ENCODE measurements around the gene C16orf96.

C16orf96 gene

DNA sequence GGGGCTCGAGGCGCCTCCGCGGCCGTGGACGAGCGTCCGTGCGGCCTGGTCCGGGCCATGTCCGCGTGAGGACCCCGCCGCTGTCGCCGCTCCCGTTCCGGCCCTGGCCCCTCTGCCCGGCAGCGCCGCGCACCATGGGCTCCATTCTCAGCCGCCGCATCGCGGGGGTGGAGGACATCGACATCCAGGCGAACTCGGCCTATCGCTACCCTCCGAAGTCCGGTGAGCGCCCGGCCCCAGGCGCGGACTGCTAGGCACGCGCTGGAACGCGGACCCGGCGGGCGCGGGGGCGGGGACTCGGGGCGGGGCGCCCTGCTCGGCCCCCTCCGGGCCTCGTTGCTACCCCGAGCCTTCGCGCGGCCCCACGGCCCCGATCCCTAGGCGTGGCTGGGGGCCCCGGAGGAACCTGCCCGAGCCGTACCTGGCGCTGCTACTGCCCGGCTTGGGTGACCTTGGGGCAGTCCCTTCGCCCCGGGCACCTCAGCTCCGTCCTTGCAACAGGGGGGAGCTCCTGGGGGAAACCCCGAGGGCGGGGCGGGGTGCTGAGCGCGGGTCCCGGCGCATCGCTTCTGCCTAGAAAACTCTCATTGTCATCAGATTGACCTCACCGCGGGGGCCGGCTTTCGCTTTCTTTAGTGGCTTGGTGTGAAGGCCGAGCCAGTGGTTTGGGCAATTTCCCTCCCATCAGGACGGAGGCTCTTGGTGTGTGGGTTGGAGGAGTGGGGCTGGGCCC is 68.9 kb downstream of the C16orf96 start (continued):
- no peak for TF ChIP-seq ZNF639 (tag by site-specific recombination; IDR thresholded peaks at IDR 0.05)
- no peak for TF ChIP-seq ZNF155 (tag by site-specific recombination; IDR thresholded peaks at IDR 0.05)
- TF ChIP-seq EGR2 (tag by site-specific recombination; IDR thresholded peaks at IDR 0.05; ENCODE audit: low read depth) = no peak; the same call in 1 of the 2 replicates
- TF ChIP-seq ZNF510 (tag by site-specific recombination; IDR thresholded peaks at IDR 0.05; ENCODE audit: insufficient replicate concordance) = no peak
- no peak for TF ChIP-seq ZFP37 (tag by site-specific recombination; IDR thresholded peaks at IDR 0.05)
- no peak for TF ChIP-seq ZNF433 (tag by site-specific recombination; IDR thresholded peaks at IDR 0.05; ENCODE audit: low read depth)
- TF ChIP-seq FEZF1 (tag by site-specific recombination; IDR thresholded peaks at IDR 0.05) = no peak
- no peak for TF ChIP-seq ZNF19 (tag by site-specific recombination; IDR thresholded peaks at IDR 0.05; ENCODE audit: low read depth)
- 0 out of 2 replicates have a peak, but pooled peaks have one; percentile 24 for TF ChIP-seq KLF1 (tag by site-specific recombination; IDR thresholded peaks at IDR 0.05)
- no peak for TF ChIP-seq ZNF148 (tag by site-specific recombination; IDR thresholded peaks at IDR 0.05; ENCODE audit: borderline replicate concordance)
- TF ChIP-seq ZNF302 (tag by site-specific recombination; IDR thresholded peaks at IDR 0.05; ENCODE audit: low read depth) = no peak
- TF ChIP-seq ZNF670 (tag by site-specific recombination; IDR thresholded peaks at IDR 0.05; ENCODE audit: low read depth) = no peak
- TF ChIP-seq BCL11B (tag by site-specific recombination; IDR thresholded peaks at IDR 0.05; ENCODE audit: low read depth) = no peak
- no peak; the same call in 1 of the 2 replicates for TF ChIP-seq ZBTB17 (tag by site-specific recombination; IDR thresholded peaks at IDR 0.05)
- TF ChIP-seq MZF1 (tag by site-specific recombination; IDR thresholded peaks at IDR 0.05; ENCODE audit: borderline replicate concordance) = no peak
- peak; percentile 81 for TF ChIP-seq ZBTB20 (tag by site-specific recombination; IDR thresholded peaks at IDR 0.05)
- no peak for TF ChIP-seq SCRT1 (tag by site-specific recombination; IDR thresholded peaks at IDR 0.05; ENCODE audit: borderline replicate concordance)
- TF ChIP-seq PRDM10 (tag by site-specific recombination; IDR thresholded peaks at IDR 0.05) = no peak
- TF ChIP-seq PRDM4 (tag by site-specific recombination; IDR thresholded peaks at IDR 0.05) = no peak
- no peak for TF ChIP-seq ZNF391 (tag by site-specific recombination; IDR thresholded peaks at IDR 0.05; ENCODE audit: borderline replicate concordance, low read depth)
- TF ChIP-seq, protein P1, sequence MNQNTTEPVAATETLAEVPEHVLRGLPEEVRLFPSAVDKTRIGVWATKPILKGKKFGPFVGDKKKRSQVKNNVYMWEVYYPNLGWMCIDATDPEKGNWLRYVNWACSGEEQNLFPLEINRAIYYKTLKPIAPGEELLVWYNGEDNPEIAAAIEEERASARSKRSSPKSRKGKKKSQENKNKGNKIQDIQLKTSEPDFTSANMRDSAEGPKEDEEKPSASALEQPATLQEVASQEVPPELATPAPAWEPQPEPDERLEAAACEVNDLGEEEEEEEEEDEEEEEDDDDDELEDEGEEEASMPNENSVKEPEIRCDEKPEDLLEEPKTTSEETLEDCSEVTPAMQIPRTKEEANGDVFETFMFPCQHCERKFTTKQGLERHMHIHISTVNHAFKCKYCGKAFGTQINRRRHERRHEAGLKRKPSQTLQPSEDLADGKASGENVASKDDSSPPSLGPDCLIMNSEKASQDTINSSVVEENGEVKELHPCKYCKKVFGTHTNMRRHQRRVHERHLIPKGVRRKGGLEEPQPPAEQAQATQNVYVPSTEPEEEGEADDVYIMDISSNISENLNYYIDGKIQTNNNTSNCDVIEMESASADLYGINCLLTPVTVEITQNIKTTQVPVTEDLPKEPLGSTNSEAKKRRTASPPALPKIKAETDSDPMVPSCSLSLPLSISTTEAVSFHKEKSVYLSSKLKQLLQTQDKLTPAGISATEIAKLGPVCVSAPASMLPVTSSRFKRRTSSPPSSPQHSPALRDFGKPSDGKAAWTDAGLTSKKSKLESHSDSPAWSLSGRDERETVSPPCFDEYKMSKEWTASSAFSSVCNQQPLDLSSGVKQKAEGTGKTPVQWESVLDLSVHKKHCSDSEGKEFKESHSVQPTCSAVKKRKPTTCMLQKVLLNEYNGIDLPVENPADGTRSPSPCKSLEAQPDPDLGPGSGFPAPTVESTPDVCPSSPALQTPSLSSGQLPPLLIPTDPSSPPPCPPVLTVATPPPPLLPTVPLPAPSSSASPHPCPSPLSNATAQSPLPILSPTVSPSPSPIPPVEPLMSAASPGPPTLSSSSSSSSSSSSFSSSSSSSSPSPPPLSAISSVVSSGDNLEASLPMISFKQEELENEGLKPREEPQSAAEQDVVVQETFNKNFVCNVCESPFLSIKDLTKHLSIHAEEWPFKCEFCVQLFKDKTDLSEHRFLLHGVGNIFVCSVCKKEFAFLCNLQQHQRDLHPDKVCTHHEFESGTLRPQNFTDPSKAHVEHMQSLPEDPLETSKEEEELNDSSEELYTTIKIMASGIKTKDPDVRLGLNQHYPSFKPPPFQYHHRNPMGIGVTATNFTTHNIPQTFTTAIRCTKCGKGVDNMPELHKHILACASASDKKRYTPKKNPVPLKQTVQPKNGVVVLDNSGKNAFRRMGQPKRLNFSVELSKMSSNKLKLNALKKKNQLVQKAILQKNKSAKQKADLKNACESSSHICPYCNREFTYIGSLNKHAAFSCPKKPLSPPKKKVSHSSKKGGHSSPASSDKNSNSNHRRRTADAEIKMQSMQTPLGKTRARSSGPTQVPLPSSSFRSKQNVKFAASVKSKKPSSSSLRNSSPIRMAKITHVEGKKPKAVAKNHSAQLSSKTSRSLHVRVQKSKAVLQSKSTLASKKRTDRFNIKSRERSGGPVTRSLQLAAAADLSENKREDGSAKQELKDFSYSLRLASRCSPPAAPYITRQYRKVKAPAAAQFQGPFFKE (tag by site-specific recombination; IDR thresholded peaks at IDR 0.05; ENCODE audit: borderline replicate concordance) = no peak
- TF ChIP-seq ZNF76 (tag by site-specific recombination; IDR thresholded peaks at IDR 0.05; ENCODE audit: borderline replicate concordance, low read depth) = no peak
- TF ChIP-seq SETDB1 (IDR thresholded peaks at IDR 0.05; ENCODE audit: insufficient read length, low read length) = no peak

Measured in HEK293 (cell line).